Spleen (tissue), 11 donors: ENCODE data around the gene CDC42BPA. TPM values are rescaled to one million over a fixed set of nuclear protein-coding genes. Genes with fewer than 3 reads are reported as not detected.

Experiments used
- DNase-seq: peaks from one replicate; pipeline ENCODE4 v3.0.0-alpha.2; 2020
- H3K27ac ChIP-seq, 8 donors: fragments of 200-600 bp; sonication (generic) in 7 of 8; 1 replicate in 4 of 8; 2 replicates in 4 of 8; pipeline versions ENCODE4 v1.5.0 to v1.8.0; 2016 to 2021; ENCODE audit warnings: inconsistent platforms in 4 of 8, mild to moderate bottlenecking in 4 of 8, moderate library complexity in 1 of 8
- H3K27me3 ChIP-seq, 7 donors: fragments of 200-600 bp; sonication (generic) in 6 of 7; replicated peaks in 1 of 7; 1 replicate in 4 of 7; 2 replicates in 3 of 7; pipeline versions ENCODE4 v1.5.0 to v1.8.0; 2016 to 2021; ENCODE audit warnings: inconsistent platforms in 3 of 7, mild to moderate bottlenecking in 1 of 7
- H3K36me3 ChIP-seq, 6 donors: fragments of 200-600 bp; sonication (generic) in 5 of 6; 1 replicate in 4 of 6; 2 replicates in 2 of 6; pipeline versions ENCODE4 v1.5.0 to v1.8.0; 2016 to 2021; ENCODE audit warnings: inconsistent platforms in 2 of 6
- H3K4me1 ChIP-seq, 6 donors: fragments of 200-600 bp; sonication (generic) in 5 of 6; 1 replicate in 3 of 6; 2 replicates in 3 of 6; pipeline versions ENCODE4 v1.5.0 to v1.8.0; 2016 to 2021; ENCODE audit warnings: inconsistent platforms in 3 of 6
- H3K4me3 ChIP-seq, 8 donors: fragments of 200-600 bp; sonication (generic) in 7 of 8; 1 replicate in 4 of 8; 2 replicates in 4 of 8; pipeline versions ENCODE4 v1.5.0 to v1.8.0; 2016 to 2021; ENCODE audit warnings: inconsistent platforms in 4 of 8, mild to moderate bottlenecking in 4 of 8, moderate library complexity in 2 of 8
- H3K9me3 ChIP-seq, 8 donors: fragments of 200-600 bp; sonication (generic) in 7 of 8; 1 replicate in 4 of 8; 2 replicates in 4 of 8; pipeline versions ENCODE4 v1.5.0 to v1.8.0; 2016 to 2021; ENCODE audit warnings: inconsistent platforms in 4 of 8
- CTCF ChIP-seq, 11 experiments: fragments of 200-600 bp in 7 of 11; fragments of 450-650 bp in 4 of 11; sonication (generic) in 4 of 11; IDR thresholded peaks in 8 of 11; conservative IDR thresholded peaks in 3 of 11; 1 replicate in 7 of 11; 2 replicates in 4 of 11; pipeline versions ENCODE4 v1.4.0 to v1.8.0; 2016 to 2021; ENCODE audit warnings: antibody characterized with exemption in 11 of 11, inconsistent platforms in 4 of 11, mild to moderate bottlenecking in 1 of 11
- POLR2A ChIP-seq, 3 donors: fragments of 450-650 bp; IDR thresholded peaks; one replicate each; pipeline ENCODE4 v1.5.1; 2017; ENCODE audit warnings: antibody characterized with exemption in 3 of 3, mild to moderate bottlenecking in 1 of 3
- POLR2AphosphoS5 ChIP-seq, 3 donors: sonication (generic); formaldehyde crosslinking; IDR thresholded peaks; one replicate each; pipeline ENCODE4 v1.5.1; 2017; ENCODE audit warnings: antibody characterized with exemption in 3 of 3
- WGBS, 5 donors: extraction: QIAGEN DNeasy Blood & Tissue Kit in 3 of 5; methylation state at CpG; one replicate each; pipeline versions ENCODE4 v1.1.5 to v1.1.7; 2013 to 2018; 5-methylcytosine and 5-hydroxymethylcytosine counted together
- intact Hi-C: fragments of 100-400 bp; cut with DNase I; formaldehyde crosslinking; loops from one replicate; pipeline ENCODE4 v1.15.0; 2023; ENCODE audit warnings: low total_unique reads
- polyA plus RNA-seq, 3 donors: library from polyadenylated mRNA; stranded (reverse); fragments of 200-250 nt; gene quantifications; one replicate each; pipeline ENCODE4 v1.2.1, GENCODE V29; 2013
- total RNA-seq, 7 donors: library from RNA; depleted of rRNA in 3 of 7; stranded (reverse); fragments of >200 nt in 3 of 7; fragmentation: NEBNext Ultra II Directional in 4 of 7; extraction: Animal tissue kit (Norgen Biotek cat#: 25700) in 4 of 7; gene quantifications; one replicate each; pipeline versions ENCODE4 v1.1.0 to v1.2.1, GENCODE V29; 2016 to 2021
- donor health status: healthy with polysubstance abuse.
- donor health status: DM: no; HTN: no; CAD: no; lungs with moderate emphysema.
- donor health status: DM: no; HTN: no; CAD: no.
- donor health status: Bipolar disorder and iron deficiency.
- donor health status: healthy.
- donor health status: DM: no; HTN: no; CAD: no.
- donor health status: DM: yes; HTN: yes; CAD: no.

CDC42BPA gene
- total and polyA plus RNA-seq, 10 donors, result 1.1 to 36.4 (median 27.6) TPM

GRCh38 chr1:227167276-227168101, 150.8 kb downstream of the CDC42BPA start:
- Histone ChIP-seq H3K9me3 (no peaks in the 10 kb centered on the region), H3K4me3 (no peak overlapping the region), H3K27me3 (peaks cover 0 to 6% (median 0%) of the 10 kb centered on the region in 7 donors), H3K4me1 (no peaks in the 10 kb centered on the region), H3K36me3 (no peaks in the 10 kb centered on the region), H3K27ac (no peak overlapping the region)
- 61 to 78% (median 66%) methylated on average over 2 of the region's 2 CpGs for WGBS, 5 donors
- intact Hi-C loops, result no loop called here
- TF ChIP-seq CTCF (IDR thresholded peaks at IDR 0.05 in 8 of 11, conservative IDR thresholded peaks at IDR 0.05 in 3 of 11), result no peak
- TF ChIP-seq POLR2A (IDR thresholded peaks at IDR 0.05), result no peak
- no peak for TF ChIP-seq POLR2AphosphoS5 (IDR thresholded peaks at IDR 0.05)
- DNase-seq, result no peak

GRCh38 chr1:227166559-227166958, 151.7 kb downstream of the CDC42BPA start:
- WGBS, 5 donors, result 85 to 92% (median 89%) methylated on average over 1 of the region's 1 CpG
- Histone ChIP-seq H3K4me1 (no peaks in the 10 kb centered on the region), H3K27me3 (peaks cover 0 to 6% (median 0%) of the 10 kb centered on the region in 7 donors), H3K27ac (no peak overlapping the region), H3K36me3 (no peaks in the 10 kb centered on the region), H3K4me3 (no peak overlapping the region), H3K9me3 (no peaks in the 10 kb centered on the region)
- no peak for TF ChIP-seq POLR2AphosphoS5 (IDR thresholded peaks at IDR 0.05)
- TF ChIP-seq CTCF (IDR thresholded peaks at IDR 0.05 in 8 of 11, conservative IDR thresholded peaks at IDR 0.05 in 3 of 11), result no peak
- TF ChIP-seq POLR2A (IDR thresholded peaks at IDR 0.05), result no peak
- no peak for DNase-seq
- intact Hi-C loops, result no loop called here

- DNase-seq, result no peak
- no peaks in the 10 kb centered on the region for H3K9me3 ChIP-seq
- peaks cover 0 to 6% (median 0%) of the 10 kb centered on the region in 7 donors for H3K27me3 ChIP-seq
- peaks cover 0 to 8% (median 0%) of the 10 kb centered on the region in 6 donors for H3K36me3 ChIP-seq
- intact Hi-C loops, result no loop called here
- TF ChIP-seq POLR2A (IDR thresholded peaks at IDR 0.05) (no peak), POLR2AphosphoS5 (IDR thresholded peaks at IDR 0.05) (no peak), CTCF (IDR thresholded peaks at IDR 0.05 in 8 of 11, conservative IDR thresholded peaks at IDR 0.05 in 3 of 11) (no peak)
- no peak overlapping the region for H3K27ac ChIP-seq
- 42 to 65% (median 43%) methylated on average over 2 of the region's 2 CpGs for WGBS, 5 donors
- no peak overlapping the region for H3K4me3 ChIP-seq
- H3K4me1 ChIP-seq, result no peaks in the 10 kb centered on the region
Measured at GRCh38 chr1:227161470-227161869, 156.8 kb downstream of the CDC42BPA start.

GRCh38 chr1:227156520-227156919, 161.8 kb downstream of the CDC42BPA start:
- no peak overlapping the region for H3K27ac ChIP-seq
- no peak for TF ChIP-seq CTCF (IDR thresholded peaks at IDR 0.05 in 8 of 11, conservative IDR thresholded peaks at IDR 0.05 in 3 of 11)
- TF ChIP-seq POLR2A (IDR thresholded peaks at IDR 0.05), result no peak
- TF ChIP-seq POLR2AphosphoS5 (IDR thresholded peaks at IDR 0.05), result no peak
- H3K9me3 ChIP-seq, result no peaks in the 10 kb centered on the region
- intact Hi-C loops, result no loop called here
- 86 to 97% (median 94%) methylated on average over 3 of the region's 3 CpGs for WGBS, 5 donors
- H3K4me3 ChIP-seq, result no peak overlapping the region
- H3K4me1 ChIP-seq, result no peaks in the 10 kb centered on the region
- DNase-seq, result no peak
- H3K36me3 ChIP-seq, result peaks cover 0 to 8% (median 0%) of the 10 kb centered on the region in 6 donors
- H3K27me3 ChIP-seq, result no peaks in the 10 kb centered on the region
